Ovary (tissue), 3 donors: Measurements from ENCODE around the gene FLVCR2.

Experiments used
- CTCF ChIP-seq, 3 donors: fragments of 450-650 bp in 2 of 3; fragments of 200-600 bp in 1 of 3; IDR thresholded peaks; one replicate each; pipeline versions ENCODE4 v1.5.1 to v1.8.0; 2016 to 2022; ENCODE audit warnings: antibody characterized with exemption in 3 of 3, mild to moderate bottlenecking in 1 of 3
- EP300 ChIP-seq: sonication (generic); formaldehyde crosslinking; IDR thresholded peaks from one replicate; pipeline ENCODE4 v1.6.1; 2017; ENCODE audit warnings: antibody characterized with exemption
- POLR2A ChIP-seq: fragments of 450-650 bp; IDR thresholded peaks from one replicate; pipeline ENCODE4 v1.6.1; 2017; ENCODE audit warnings: antibody characterized with exemption, mild to moderate bottlenecking, moderate library complexity
- donor health status: DM: no; HTN: no; CAD: no.

GRCh38 chr14:75542588-75543091 lies 35.8 kb upstream of the FLVCR2 start:
- TF ChIP-seq CTCF (IDR thresholded peaks at IDR 0.05), result no peak
- no peak for TF ChIP-seq POLR2A
- TF ChIP-seq EP300, result no peak
